ENCODE data around the gene HCFC1R1. TPM values are rescaled to one million over a fixed set of nuclear protein-coding genes. Genes with fewer than 3 reads are reported as not detected.

HCFC1R1 gene
- total and polyA plus RNA-seq, 2 experiments from 2014 or later = 30.2 to 192 TPM

- TF ChIP-seq ZNF462 (CRISPR knock-in tag; IDR thresholded peaks at IDR 0.05) (no peak), ZNF114 (CRISPR knock-in tag; IDR thresholded peaks at IDR 0.05) (no peak), POLR2AphosphoS5 (IDR thresholded peaks at IDR 0.05; ENCODE audit: low read depth) (no peak), NANOG (IDR thresholded peaks at IDR 0.05; ENCODE audit: borderline replicate concordance) (no peak), ETS1 (IDR thresholded peaks at IDR 0.05) (no peak), STAT1 (IDR thresholded peaks at IDR 0.05; ENCODE audit: unreplicated experiment) (no peak)
Observed at GRCh38 chr16:2974319-2975056, 49.3 kb downstream of the HCFC1R1 start (continued).

GRCh38 chr16:2973605-2974318 is 50.0 kb downstream of the HCFC1R1 start:
- no peak overlapping the region for H3K4me3 Mint-ChIP-seq
- Histone ChIP-seq H3K4me1 (ENCODE audit: insufficient read depth) (no peaks in the 10 kb centered on the region; the same call in 1 of the 2 replicates), H3K79me2 (replicated peaks; ENCODE audit: insufficient read depth) (peaks cover 2% of the 10 kb centered on the region; the same call in 1 of the 2 replicates), H3F3A (replicated peaks; ENCODE audit: low read depth) (peaks cover 19% of the 10 kb centered on the region), H3K4me2 (no peak overlapping the region), H2AFZ (no peak overlapping the region), H3K36me3 (ENCODE audit: insufficient read depth) (0 out of 2 replicates have a peak, but pooled peaks cover 3% of the 10 kb centered on the region), H3K9me2 (ENCODE audit: insufficient read depth) (no peaks in the 10 kb centered on the region), H4K20me1 (replicated peaks; ENCODE audit: insufficient read depth) (peaks cover 18% of the 10 kb centered on the region), H3K27me3 (ENCODE audit: insufficient read depth) (no peaks in the 10 kb centered on the region), H3K4me3 (no peak overlapping the region), H3K27ac (ENCODE audit: low read depth) (no peak overlapping the region)
- ATAC-seq (no peak), DNase-seq (ENCODE audit: low spot score) (no peak)
- peaks cover 15% of the 10 kb centered on the region; the same call in 2 of the 3 replicates for H3K4me1 Mint-ChIP-seq
- peaks cover 24% of the 10 kb centered on the region for H3K27me3 Mint-ChIP-seq (ENCODE audit: insufficient read depth, low read depth, poor library complexity)
- H3K9me3 Mint-ChIP-seq = no peaks in the 10 kb centered on the region
- H3K27ac Mint-ChIP-seq = no peak overlapping the region
- H3K36me3 Mint-ChIP-seq (ENCODE audit: low read depth) = peaks cover 37% of the 10 kb centered on the region
- TF ChIP-seq REST (IDR thresholded peaks at IDR 0.05; ENCODE audit: unreplicated experiment) = no peak
- no peak for TF ChIP-seq ETS1 (IDR thresholded peaks at IDR 0.05)
- no peak for TF ChIP-seq CREB1 (CRISPR knock-in tag; IDR thresholded peaks at IDR 0.05; ENCODE audit: low read depth)
- no peak for TF ChIP-seq ZNF114 (CRISPR knock-in tag; IDR thresholded peaks at IDR 0.05)
- no peak for TF ChIP-seq EZH2phosphoT487 (IDR thresholded peaks at IDR 0.05; ENCODE audit: unreplicated experiment)
- TF ChIP-seq NANOG (IDR thresholded peaks at IDR 0.05; ENCODE audit: borderline replicate concordance) = no peak
- no peak for TF ChIP-seq STAT1 (IDR thresholded peaks at IDR 0.05; ENCODE audit: unreplicated experiment)
- no peak for TF ChIP-seq ZNF331 (CRISPR knock-in tag; IDR thresholded peaks at IDR 0.05; ENCODE audit: low read depth)

All from GM23338 (cell line).